HEK293T (cell line): ENCODE data around the gene ENKUR.
"Not testable (repeated sequence)": the region's sequence is repeated elsewhere in the genome, so short reads cannot be mapped to it uniquely, and the experiment has no call there.

Experiments
- CTCF ChIA-PET: fragments of 350-600 bp; formaldehyde crosslinking; extraction: SDS; loops from one replicate; lab custom pipeline; 2021; ENCODE audit warnings: antibody characterized with exemption, inconsistent platforms; lab: Yijun Ruan, JAX
- POLR2A ChIA-PET: fragments of 350-600 bp; formaldehyde crosslinking; extraction: SDS; loops from one replicate; lab custom pipeline; 2020; ENCODE audit warnings: antibody characterized with exemption, inconsistent platforms; lab: Yijun Ruan, JAX
- DNase-seq: peaks from one replicate; pipeline ENCODE4 v3.0.0; 2012; ENCODE audit warnings: mixed read lengths; ENCODE audit errors: extremely low spot score
- ARNT ChIP-seq: fragments of 450-650 bp; IDR thresholded peaks from 2 replicates; pipeline ENCODE4 v1.6.1; 2017; ENCODE audit warnings: mild to moderate bottlenecking
- BHLHE40 ChIP-seq: fragments of 450-650 bp; IDR thresholded peaks from 2 replicates; pipeline ENCODE4 v1.6.1; 2016; ENCODE audit warnings: mild to moderate bottlenecking, moderate library complexity, borderline replicate concordance
- CTBP1 ChIP-seq: fragments of 450-650 bp; IDR thresholded peaks from 2 replicates; pipeline ENCODE4 v1.6.1; 2016; ENCODE audit warnings: borderline replicate concordance
- ELF4 ChIP-seq: fragments of 450-650 bp; IDR thresholded peaks from 2 replicates; pipeline ENCODE4 v1.6.1; 2017; ENCODE audit warnings: antibody characterized with exemption
- FOXA1 ChIP-seq: fragments of 450-650 bp; IDR thresholded peaks from 2 replicates; pipeline ENCODE4 v1.6.1; 2016; ENCODE audit warnings: mild to moderate bottlenecking
- FOXK2 ChIP-seq: fragments of 450-650 bp; IDR thresholded peaks from 2 replicates; pipeline ENCODE4 v1.6.1; 2016; ENCODE audit warnings: mild to moderate bottlenecking
- FOXM1 ChIP-seq: fragments of 450-650 bp; IDR thresholded peaks from 2 replicates; pipeline ENCODE4 v1.6.1; 2017; ENCODE audit warnings: mild to moderate bottlenecking, borderline replicate concordance
- HDGF ChIP-seq: fragments of 450-650 bp; IDR thresholded peaks from 2 replicates; pipeline ENCODE4 v1.6.1; 2017; ENCODE audit warnings: antibody characterized with exemption, borderline replicate concordance
- L3MBTL2 ChIP-seq: fragments of 450-650 bp; conservative IDR thresholded peaks from 2 replicates; pipeline ENCODE4 v1.6.1; 2016; ENCODE audit warnings: mild to moderate bottlenecking
- LEF1 ChIP-seq: fragments of 450-650 bp; IDR thresholded peaks from 2 replicates; pipeline ENCODE4 v1.6.1; 2017; ENCODE audit warnings: mild to moderate bottlenecking, borderline replicate concordance
- NFRKB ChIP-seq: fragments of 450-650 bp; IDR thresholded peaks from 2 replicates; pipeline ENCODE4 v1.6.1; 2016; ENCODE audit warnings: mild to moderate bottlenecking, moderate library complexity
- SP1 ChIP-seq: fragments of 450-650 bp; IDR thresholded peaks from 2 replicates; pipeline ENCODE4 v1.6.1; 2017
- SUZ12 ChIP-seq: fragments of 450-650 bp; IDR thresholded peaks from 2 replicates; pipeline ENCODE4 v1.6.1; 2016; ENCODE audit warnings: mild to moderate bottlenecking
- TARDBP ChIP-seq: fragments of 450-650 bp; IDR thresholded peaks from 2 replicates; pipeline ENCODE4 v1.6.1; 2016
- ZNF384 ChIP-seq: fragments of 450-650 bp; IDR thresholded peaks from 2 replicates; pipeline ENCODE4 v1.6.1; 2016
- TF ChIP-seq, protein P1 (sequence below): fragments of 450-650 bp; IDR thresholded peaks from 2 replicates; pipeline ENCODE4 v1.6.1; 2016

ENKUR gene

DNA sequence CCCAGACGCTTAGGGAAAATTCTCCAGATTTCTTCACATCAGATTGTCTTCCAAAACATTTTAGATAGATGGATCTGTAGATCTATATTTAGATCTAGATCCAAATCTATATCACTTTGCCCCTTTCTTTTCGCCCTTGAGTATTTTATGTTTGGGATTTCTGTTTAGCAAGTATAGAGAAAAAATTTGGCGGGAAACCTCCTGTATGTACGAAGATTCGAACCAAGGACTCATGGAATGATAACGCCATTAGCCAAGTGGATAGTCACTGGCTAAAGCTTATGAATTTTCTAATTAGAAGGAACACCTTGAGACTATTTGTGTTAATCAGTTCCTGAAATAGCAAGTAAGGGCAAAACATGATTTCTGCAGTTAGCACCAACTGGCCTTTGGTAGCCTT lies 1.7 kb upstream of the ENKUR start:
- POLR2A ChIA-PET, result interaction anchor here (1.1 kb wide), 1 partner anchor 294 kb away, joined by 3 read pairs; the partner anchor contains the start of gene ARHGAP21

DNA sequence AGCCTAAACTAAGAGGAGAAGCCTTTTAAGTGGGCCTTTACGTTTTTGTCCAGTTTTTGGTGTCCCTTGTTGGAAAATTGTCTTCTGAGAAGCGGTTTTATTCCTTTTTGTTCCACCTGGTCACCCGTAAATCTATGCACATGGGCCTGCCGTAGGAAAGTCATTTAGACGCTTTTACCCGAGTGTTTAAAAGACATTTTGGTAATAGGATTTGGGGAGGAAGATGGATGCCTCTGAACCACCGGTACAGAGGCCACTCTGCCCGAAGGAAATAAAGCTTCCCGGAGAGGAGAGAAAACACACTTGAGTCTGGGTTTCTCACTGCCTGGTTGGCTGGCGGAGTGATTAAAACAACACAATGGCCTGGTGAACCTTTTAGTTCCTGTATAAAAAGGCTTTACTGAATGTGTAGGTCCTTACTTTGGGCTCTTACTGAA lies 1.2 kb upstream of the ENKUR start:
- peak; percentile 16 for DNase-seq
- ChIA-PET CTCF (no interaction called here), POLR2A (interaction anchor here (1.1 kb wide), 1 partner anchor 294 kb away, joined by 3 read pairs; the partner anchor contains the start of gene ARHGAP21)
- TF ChIP-seq SUZ12 (no peak), ZNF384 (no peak), FOXA1 (no peak), CTBP1 (no peak), BHLHE40 (no peak)

More for the DNA sequence above, 1.7 kb upstream of the ENKUR start:
- peak; percentile 82 for TF ChIP-seq L3MBTL2
- no peak for TF ChIP-seq SP1
- CTCF ChIA-PET, result no interaction called here
- DNase-seq, result no peak

DNA sequence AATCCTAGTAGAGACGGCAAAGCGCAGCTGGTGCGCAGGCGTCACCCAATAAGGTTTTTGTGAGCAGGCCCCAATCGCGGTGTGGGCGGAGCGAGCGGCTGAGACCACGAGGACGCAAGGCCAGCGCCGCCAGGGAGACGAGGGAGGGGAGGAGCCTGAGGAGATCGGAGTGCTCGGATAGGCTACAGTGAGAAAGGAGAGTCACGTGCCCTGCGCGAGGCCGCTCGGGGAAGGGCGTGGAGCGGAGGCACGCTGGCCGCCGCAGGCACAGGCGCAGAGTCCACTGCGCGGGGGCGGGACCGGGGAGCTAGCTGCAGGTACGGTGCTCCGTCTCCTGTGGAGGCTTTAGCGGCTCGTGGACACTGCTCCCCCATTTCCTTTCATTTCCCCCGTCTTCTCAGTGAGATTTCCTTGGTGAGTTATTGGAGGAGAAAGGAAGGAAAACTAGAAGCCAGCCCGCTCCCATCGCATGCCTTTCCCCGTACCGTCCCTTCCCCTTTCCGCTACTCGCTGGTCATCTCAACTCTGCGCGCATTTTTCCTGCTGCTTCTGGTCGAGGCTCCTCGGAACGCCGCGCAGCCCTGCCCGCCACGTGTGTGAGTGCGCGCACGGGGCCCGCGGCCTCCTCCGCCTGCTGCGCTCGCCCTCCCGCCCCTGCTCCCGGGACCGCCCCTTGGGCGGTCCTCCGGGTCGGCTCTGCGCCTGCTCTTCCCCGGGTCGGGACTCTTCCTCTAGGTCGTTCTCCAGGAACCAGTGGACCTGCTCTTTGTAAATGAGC lies 607 bp upstream of the ENKUR start, which contains the start of gene THNSL1:
Gene THNSL1 (plus strand): TSS at position 237 of the 778 bp plus-strand sequence. CDS start 6,612 bp downstream, outside the sequence.
- CTCF ChIA-PET, result no interaction called here
- peak; percentile 97 for DNase-seq
- POLR2A ChIA-PET, result interaction anchor here (0.6 to 1.4 kb wide), 3 partner anchors 8 to 307 kb away, joined by 3 to 4 read pairs (median 3); partner anchors contain the start of gene ARHGAP21
- no peak for TF ChIP-seq FOXK2
- no peak for TF ChIP-seq SP1
- TF ChIP-seq L3MBTL2, result peak; percentile 98
- peak; percentile 40; the same call in 1 of the 2 replicates for TF ChIP-seq ELF4
- TF ChIP-seq CTBP1, result 0 out of 2 replicates have a peak, but pooled peaks have one; percentile 37

DNA sequence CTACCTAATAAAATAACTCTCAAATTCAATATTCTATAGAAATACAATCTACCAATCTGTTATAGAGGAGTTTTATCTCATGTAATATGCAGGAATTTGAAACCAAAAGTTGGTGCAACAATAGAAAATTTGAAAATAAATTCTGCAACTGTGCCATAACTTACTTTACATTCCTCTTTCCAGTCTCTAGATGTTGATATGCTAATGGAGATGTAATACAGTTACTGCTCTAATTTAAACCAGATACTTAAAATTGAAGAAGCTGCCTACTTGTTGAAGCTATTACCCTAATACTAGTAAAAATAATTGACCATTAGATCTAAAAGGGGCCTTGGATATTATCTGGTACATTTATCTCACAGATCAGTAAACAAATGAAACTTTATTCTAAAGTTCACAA lies 1.4 kb downstream of the ENKUR start:
- TF ChIP-seq L3MBTL2, result no peak
- TF ChIP-seq HDGF, result no peak
- TF ChIP-seq BHLHE40, result no peak
- no peak for TF ChIP-seq SP1
- no peak for TF ChIP-seq FOXA1
- TF ChIP-seq, protein P1, sequence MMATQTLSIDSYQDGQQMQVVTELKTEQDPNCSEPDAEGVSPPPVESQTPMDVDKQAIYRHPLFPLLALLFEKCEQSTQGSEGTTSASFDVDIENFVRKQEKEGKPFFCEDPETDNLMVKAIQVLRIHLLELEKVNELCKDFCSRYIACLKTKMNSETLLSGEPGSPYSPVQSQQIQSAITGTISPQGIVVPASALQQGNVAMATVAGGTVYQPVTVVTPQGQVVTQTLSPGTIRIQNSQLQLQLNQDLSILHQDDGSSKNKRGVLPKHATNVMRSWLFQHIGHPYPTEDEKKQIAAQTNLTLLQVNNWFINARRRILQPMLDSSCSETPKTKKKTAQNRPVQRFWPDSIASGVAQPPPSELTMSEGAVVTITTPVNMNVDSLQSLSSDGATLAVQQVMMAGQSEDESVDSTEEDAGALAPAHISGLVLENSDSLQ, result no peak
- no peak for TF ChIP-seq ELF4
- no peak for TF ChIP-seq ZNF384
- TF ChIP-seq ARNT, result no peak
- TF ChIP-seq TARDBP, result no peak
- TF ChIP-seq FOXM1, result no peak
- TF ChIP-seq CTBP1, result no peak
- no peak for TF ChIP-seq NFRKB
- no peak for TF ChIP-seq SUZ12
- TF ChIP-seq FOXK2, result no peak
- no peak for TF ChIP-seq LEF1
- ChIA-PET POLR2A (no interaction called here), CTCF (no interaction called here)
- DNase-seq, result no peak

DNA sequence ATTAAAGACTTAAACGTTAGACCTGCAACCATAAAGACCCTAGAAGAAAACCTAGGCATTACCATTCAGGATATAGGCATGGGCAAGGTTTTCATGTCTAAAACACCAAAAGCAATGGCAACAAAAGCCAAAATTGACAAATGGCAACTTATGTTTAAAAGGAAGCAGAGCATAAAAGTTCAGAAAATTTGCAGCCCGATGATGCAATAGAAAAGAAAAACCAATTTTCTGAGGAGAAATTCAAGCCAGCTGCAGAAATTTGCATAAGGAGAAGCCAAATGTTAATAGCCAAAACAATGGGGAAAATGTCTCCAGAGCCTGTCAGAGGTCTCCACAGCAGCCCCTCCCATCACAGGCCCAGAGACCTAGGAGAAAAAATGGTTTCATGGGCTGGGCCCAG lies 4.4 kb downstream of the ENKUR start:
- DNase-seq, POLR2A ChIA-PET, CTCF ChIA-PET: not testable (repeated sequence)

DNA sequence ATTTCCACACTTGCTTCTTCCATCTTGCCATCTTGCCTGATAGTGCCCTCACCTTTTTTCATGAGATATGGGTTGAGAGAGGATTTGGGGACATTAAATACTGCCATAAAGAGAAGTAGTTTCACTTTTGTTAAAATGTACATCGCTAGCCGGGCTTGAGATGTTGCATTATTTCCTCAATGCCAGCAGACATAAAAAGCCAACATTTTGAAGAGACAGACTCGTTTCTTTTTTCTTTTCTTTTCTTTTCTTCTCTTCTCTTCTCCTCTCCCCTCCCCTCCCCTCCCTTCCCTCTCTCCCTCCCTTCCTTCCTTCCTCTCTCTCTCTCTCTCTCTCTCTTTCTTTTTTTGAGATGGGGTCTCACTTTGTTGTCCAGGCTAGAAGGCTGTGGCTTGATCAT lies 17.9 kb downstream of the ENKUR start:
- TF ChIP-seq SUZ12 (no peak), HDGF (no peak), ELF4 (no peak), L3MBTL2 (no peak), NFRKB (no peak), FOXM1 (no peak)
- no peak for DNase-seq
- ChIA-PET POLR2A (no interaction called here), CTCF (no interaction called here)

DNA sequence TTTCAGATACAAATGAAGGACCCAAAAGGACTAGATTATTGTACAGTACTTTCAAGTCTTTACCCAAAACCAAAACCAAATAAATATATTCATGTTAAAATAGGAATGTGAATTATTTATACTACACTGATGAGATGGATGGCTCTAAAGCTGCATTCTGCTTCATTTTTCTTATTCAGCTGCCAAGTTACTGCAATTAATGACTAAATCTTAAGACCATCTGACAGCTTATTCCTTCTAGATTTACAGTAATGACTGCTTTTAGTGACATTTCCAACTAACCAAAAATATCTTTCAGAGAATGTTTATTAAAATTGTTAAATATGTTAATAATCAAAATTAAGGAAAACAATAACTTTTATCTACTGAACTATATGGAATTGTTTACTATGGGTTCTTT lies 20.9 kb downstream of the ENKUR start:
- DNase-seq, result no peak
- ChIA-PET CTCF (no interaction called here), POLR2A (no interaction called here)
- TF ChIP-seq FOXK2 (no peak), FOXM1 (no peak), ARNT (no peak), SUZ12 (no peak), HDGF (no peak), ZNF384 (no peak), ELF4 (no peak), FOXA1 (no peak), NFRKB (no peak), SP1 (no peak), BHLHE40 (no peak), TARDBP (no peak), CTBP1 (no peak)

DNA sequence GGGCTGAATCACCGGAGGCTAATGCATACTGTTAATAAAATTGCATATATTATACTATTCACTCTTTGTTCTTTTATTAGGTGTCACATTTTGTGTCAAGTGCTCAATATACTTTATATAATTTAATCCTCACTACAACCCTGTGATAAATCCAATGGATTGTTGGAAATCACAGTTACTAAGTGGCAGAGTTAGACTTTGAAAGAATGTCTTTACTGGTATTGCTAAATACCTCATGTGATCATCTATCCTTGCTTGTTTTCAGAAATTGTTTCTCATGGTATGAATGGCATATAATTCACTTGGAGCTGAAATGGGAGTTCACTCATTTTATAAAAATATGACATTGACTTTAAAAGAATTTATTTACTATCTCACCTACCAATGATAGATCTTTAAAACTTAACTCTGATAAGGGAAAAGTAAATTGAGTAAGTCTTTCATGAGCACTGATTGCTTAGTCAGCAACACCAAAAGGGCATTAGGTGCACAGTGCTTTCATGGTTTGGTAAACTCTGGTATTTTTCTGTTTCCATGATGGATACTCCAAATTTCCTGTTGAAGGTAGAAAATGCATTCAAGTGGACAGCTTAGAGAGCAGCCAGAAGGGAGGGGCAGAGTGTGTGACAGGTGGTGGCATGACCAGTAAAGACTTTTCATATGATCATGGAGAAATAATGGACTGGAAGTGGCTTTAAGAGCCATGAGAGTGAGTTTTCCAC lies 22.6 kb downstream of the ENKUR start:
- TF ChIP-seq FOXM1, result no peak
- TF ChIP-seq SUZ12, result no peak
- no peak for TF ChIP-seq HDGF
- no peak for TF ChIP-seq CTBP1
- no peak for TF ChIP-seq ARNT
- no peak for DNase-seq
- ChIA-PET CTCF (no interaction called here), POLR2A (no interaction called here)
